PC-3 (cell line): ENCODE measurements around the gene TPGS1. TPM values are rescaled to one million over a fixed set of nuclear protein-coding genes. Genes with fewer than 3 reads are reported as not detected.

Experiments
- ATAC-seq: fragments of 200-7000 bp; cut with Tn5 transposase; 2 replicates; pipeline ENCODE4 v1.9.1; 2020; ENCODE audit warnings: mild to moderate bottlenecking, moderate library complexity
- BruUV-seq: library from RNA; stranded (reverse); fragments of 400-500 nt; replicated peaks from 2 replicates; lab custom pipeline; 2021; lab: Mats Ljungman, UMichigan
- CTCF ChIA-PET: fragments of 300-600 bp; sonication (Branson Sonifier 250); formaldehyde crosslinking; loops from one replicate; lab custom pipeline; 2022; ENCODE audit warnings: antibody characterized with exemption; lab: Charles Lee
- POLR2A ChIA-PET: fragments of 300-600 bp; sonication (Branson Sonifier 250); formaldehyde crosslinking; loops from one replicate; lab custom pipeline; 2022; ENCODE audit warnings: antibody characterized with exemption; ENCODE audit not compliant: unreplicated experiment; lab: Charles Lee
- DNase-seq: peaks from one replicate; pipeline ENCODE4 v3.0.0-alpha.2; 2015
- H2AFZ ChIP-seq: fragments of 300-600 bp; sonication (generic); 2 replicates; pipeline ENCODE4 v1.6.0; 2016; ENCODE audit warnings: antibody characterized with exemption, low read length
- H3F3A ChIP-seq: fragments of 300-600 bp; sonication (generic); one replicate; pipeline ENCODE4 v1.6.0; 2017; ENCODE audit warnings: antibody characterized with exemption, low read length, control low read depth, mild to moderate bottlenecking; ENCODE audit not compliant: unreplicated experiment
- H3K27ac ChIP-seq: fragments of 300-600 bp; sonication (generic); 2 replicates; pipeline ENCODE4 v1.5.1; 2016; ENCODE audit warnings: mild to moderate bottlenecking, low read length
- H3K27me3 ChIP-seq: fragments of 300-600 bp; sonication (generic); 2 replicates; pipeline ENCODE4 v1.6.1; 2016; ENCODE audit warnings: low read length, mixed read lengths
- H3K36me3 ChIP-seq: fragments of 300-600 bp; sonication (generic); 2 replicates; pipeline ENCODE4 v1.6.1; 2016; ENCODE audit warnings: low read depth, mixed run types, low read length, mixed read lengths
- H3K4me1 ChIP-seq: fragments of 300-600 bp; sonication (generic); 2 replicates; pipeline ENCODE4 v1.5.1; 2016; ENCODE audit warnings: low read length; ENCODE audit not compliant: insufficient read depth
- H3K4me2 ChIP-seq: fragments of 300-600 bp; sonication (generic); 2 replicates; pipeline ENCODE4 v1.6.0; 2016; ENCODE audit warnings: low read length
- H3K4me3 ChIP-seq: fragments of 300-600 bp; sonication (generic); 2 replicates; pipeline ENCODE4 v1.5.1; 2016; ENCODE audit warnings: mild to moderate bottlenecking, low read length, mixed read lengths
- H3K79me2 ChIP-seq: fragments of 300-600 bp; sonication (generic); 2 replicates; pipeline ENCODE4 v1.6.1; 2017; ENCODE audit warnings: low read length, mixed read lengths
- H3K9ac ChIP-seq: fragments of 300-600 bp; sonication (generic); 2 replicates; pipeline ENCODE4 v1.6.0; 2016; ENCODE audit warnings: mild to moderate bottlenecking, low read length
- H3K9me2 ChIP-seq: fragments of 300-600 bp; sonication (generic); replicated peaks from 2 replicates; pipeline ENCODE4 v1.6.1; 2016; ENCODE audit warnings: mixed run types, low read length, mixed read lengths
- H3K9me3 ChIP-seq: fragments of 300-600 bp; sonication (generic); 2 replicates; pipeline ENCODE4 v1.6.1; 2016; ENCODE audit warnings: low read length, mixed read lengths
- H4K20me1 ChIP-seq: fragments of 300-600 bp; sonication (generic); 2 replicates; pipeline ENCODE4 v1.6.1; 2016; ENCODE audit warnings: low read length, mixed read lengths
- CTCF ChIP-seq: fragments of 300-600 bp; sonication (generic); conservative IDR thresholded peaks from 2 replicates; pipeline ENCODE4 v1.5.1; 2017; ENCODE audit warnings: antibody characterized with exemption, low read depth, mild to moderate bottlenecking, low read length
- EZH2 ChIP-seq: fragments of 300-600 bp; sonication (generic); IDR thresholded peaks from one replicate; pipeline ENCODE4 v1.6.1; 2017; ENCODE audit warnings: antibody characterized with exemption, mild to moderate bottlenecking, low read length; ENCODE audit not compliant: unreplicated experiment
- EZH2phosphoT487 ChIP-seq: fragments of 300-600 bp; sonication (generic); IDR thresholded peaks from 2 replicates; pipeline ENCODE4 v1.6.1; 2018; ENCODE audit warnings: mild to moderate bottlenecking, antibody characterized with exemption, low read length, borderline replicate concordance
- intact Hi-C: fragments of 100-400 bp; cut with micrococcal nuclease; formaldehyde crosslinking; loops from 2 replicates; pipeline ENCODE4 v1.9.0; 2023
- total RNA-seq: library from RNA; depleted of rRNA; stranded (reverse); fragments of >200 nt; gene quantifications from 2 replicates; pipeline ENCODE4 v1.2.3, GENCODE V29; 2014

TPGS1 gene
- total RNA-seq, 1 experiment from 2014 or later = 28.5 TPM

DNA sequence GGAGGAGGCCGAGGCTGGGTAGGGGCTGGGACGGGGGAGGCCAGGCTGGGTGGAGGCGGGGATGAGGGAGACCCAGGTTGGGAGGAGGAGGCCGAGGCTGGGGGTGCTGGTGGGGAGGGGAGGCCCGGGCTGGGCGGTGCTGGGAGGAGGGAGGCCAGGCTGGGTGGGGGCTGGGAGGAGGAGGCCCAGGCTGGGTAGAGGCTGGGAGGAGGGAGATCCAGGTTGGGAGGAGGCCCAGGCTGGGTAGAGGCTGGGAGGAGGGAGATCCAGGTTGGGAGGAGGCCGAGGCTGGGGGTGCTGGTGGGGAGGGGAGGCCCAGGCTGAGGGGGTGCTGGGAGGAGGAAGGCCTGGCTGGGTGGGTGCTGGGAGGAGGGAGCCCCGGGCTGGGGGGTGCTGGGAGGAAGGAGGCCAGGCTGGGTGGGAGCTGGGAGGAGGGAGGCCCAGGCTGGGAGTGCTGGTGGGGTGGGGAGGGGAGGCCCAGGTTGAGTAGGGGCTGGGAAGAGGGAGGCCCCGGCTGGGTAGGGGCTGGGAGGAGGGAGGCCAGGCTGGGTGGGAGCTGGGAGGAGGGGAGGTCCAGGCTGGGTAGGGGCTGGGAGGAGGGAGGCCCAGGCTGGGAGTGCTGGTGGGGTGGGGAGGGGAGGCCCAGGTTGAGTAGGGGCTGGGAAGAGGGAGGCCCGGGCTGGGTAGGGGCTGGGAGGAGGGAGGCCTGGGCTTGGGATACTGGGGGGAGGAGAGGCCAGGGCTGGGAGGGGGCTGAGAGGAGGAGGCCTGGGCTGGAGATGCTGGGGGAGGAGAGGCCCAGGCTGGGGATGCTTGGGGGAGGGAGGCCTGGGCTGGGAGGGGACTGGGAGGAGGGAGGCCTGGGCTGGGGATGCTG lies 10.7 kb downstream of the TPGS1 start:
- H3K4me1 ChIP-seq = no peaks in the 10 kb centered on the region
- no peaks in the 10 kb centered on the region for H3K9me2 ChIP-seq
- no peaks in the 10 kb centered on the region for H3K36me3 ChIP-seq
- POLR2A ChIA-PET = no interaction called here
- H3K27ac ChIP-seq = no peak overlapping the region
- no peaks in the 10 kb centered on the region for H3K9me3 ChIP-seq
- ATAC-seq (no peak), DNase-seq (no peak)
- intact Hi-C loops = no loop called here
- H3K27me3 ChIP-seq = no peaks in the 10 kb centered on the region
- H3K4me3 ChIP-seq = no peak overlapping the region
- BruUV-seq = no TSS peak
- no peaks in the 10 kb centered on the region for H3F3A ChIP-seq
- H4K20me1 ChIP-seq = no peaks in the 10 kb centered on the region
- no peak overlapping the region for H3K4me2 ChIP-seq
- CTCF ChIA-PET = no interaction called here
- no peak overlapping the region for H3K9ac ChIP-seq
- H3K79me2 ChIP-seq = no peaks in the 10 kb centered on the region
- no peak overlapping the region for H2AFZ ChIP-seq
- TF ChIP-seq EZH2 (no peak), EZH2phosphoT487 (no peak), CTCF (no peak)

DNA sequence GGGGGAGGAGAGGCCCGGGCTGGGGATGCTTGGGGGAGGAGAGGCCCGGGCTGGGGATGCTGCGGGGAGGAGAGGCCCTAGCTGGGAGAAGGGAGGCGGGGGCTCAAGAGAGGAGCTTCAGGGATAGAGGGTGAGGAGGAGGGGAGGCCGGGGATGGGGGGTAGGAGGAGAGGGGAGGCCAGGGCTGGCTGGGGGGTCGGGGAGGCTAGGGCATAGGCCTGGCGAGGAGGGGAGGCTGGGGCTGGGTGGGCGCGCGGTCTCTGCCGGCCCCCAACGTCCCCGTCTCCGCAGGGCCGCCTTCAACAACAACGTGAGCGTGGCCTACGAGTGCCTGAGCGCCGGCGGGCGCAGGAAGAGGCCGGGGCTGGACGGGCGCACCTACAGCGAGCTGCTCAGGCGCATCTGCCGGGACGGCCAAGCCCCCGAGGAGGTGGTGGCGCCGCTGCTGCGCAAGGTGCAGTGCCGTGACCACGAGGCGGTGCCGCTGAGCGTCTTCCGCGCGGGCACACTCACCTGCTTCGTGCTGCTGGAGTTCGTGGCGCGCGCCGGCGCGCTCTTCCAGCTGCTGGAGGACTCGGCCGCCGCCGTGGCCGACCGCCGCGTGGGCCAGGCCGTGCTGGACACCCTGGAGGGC lies 11.4 kb downstream of the TPGS1 start:
- no TSS peak for BruUV-seq
- no peaks in the 10 kb centered on the region for H4K20me1 ChIP-seq
- no peak for TF ChIP-seq CTCF
- no peak for TF ChIP-seq EZH2phosphoT487
- no peak for TF ChIP-seq EZH2
- H3K36me3 ChIP-seq = no peaks in the 10 kb centered on the region
- H3K4me3 ChIP-seq = no peak overlapping the region
- no peak for ATAC-seq
- ChIA-PET CTCF (no interaction called here), POLR2A (no interaction called here)
- no peak overlapping the region for H2AFZ ChIP-seq
- H3K4me2 ChIP-seq = no peak overlapping the region
- intact Hi-C loops = no loop called here
- no peak overlapping the region for H3K27ac ChIP-seq
- H3K27me3 ChIP-seq = no peaks in the 10 kb centered on the region
- H3K4me1 ChIP-seq = no peaks in the 10 kb centered on the region
- no peak overlapping the region for H3K9ac ChIP-seq
- H3K9me2 ChIP-seq = no peaks in the 10 kb centered on the region
- no peaks in the 10 kb centered on the region for H3K79me2 ChIP-seq
- no peak for DNase-seq
- H3K9me3 ChIP-seq = no peaks in the 10 kb centered on the region
- H3F3A ChIP-seq = no peaks in the 10 kb centered on the region

- H2AFZ ChIP-seq = no peak overlapping the region
- H3K9ac ChIP-seq = no peak overlapping the region
- H3K79me2 ChIP-seq = no peaks in the 10 kb centered on the region
- H3F3A ChIP-seq = no peaks in the 10 kb centered on the region
- H3K4me1 ChIP-seq = no peaks in the 10 kb centered on the region
- no peaks in the 10 kb centered on the region for H3K27me3 ChIP-seq
- no peak overlapping the region for H3K27ac ChIP-seq
- ATAC-seq = no peak
- H3K36me3 ChIP-seq = no peaks in the 10 kb centered on the region
- no peaks in the 10 kb centered on the region for H4K20me1 ChIP-seq
- intact Hi-C loops = no loop called here
- no peak for TF ChIP-seq EZH2
- no peak for TF ChIP-seq EZH2phosphoT487
- TF ChIP-seq CTCF = no peak
- no TSS peak for BruUV-seq
- no peak for DNase-seq
- H3K4me3 ChIP-seq = no peak overlapping the region
- H3K9me3 ChIP-seq = no peaks in the 10 kb centered on the region
- no peaks in the 10 kb centered on the region for H3K9me2 ChIP-seq
- H3K4me2 ChIP-seq = no peak overlapping the region
- POLR2A ChIA-PET = no interaction called here
- CTCF ChIA-PET = no interaction called here
Observed at GRCh38 chr19:519449-519865, 12.2 kb downstream of the TPGS1 start.
